Kidney (tissue), 14 donors: Measurements from ENCODE around the gene FAM151A. TPM values are rescaled to one million over a fixed set of nuclear protein-coding genes. Genes with fewer than 3 reads are reported as not detected.

Experiments used
- DNase-seq, 5 donors: peaks; one replicate each; pipeline ENCODE4 v3.0.0-alpha.2; 2013 to 2020
- FAIRE-seq: peaks from 2 replicates; lab custom pipeline; 2012; peaks lifted over from hg19 to GRCh38; lab: Jason Lieb, UNC
- H3K27ac ChIP-seq, 2 donors: one replicate each; pipeline ENCODE4 v1.7.0; 2013; ENCODE audit warnings: low read depth in 2 of 2, low read length in 2 of 2, inconsistent platforms in 1 of 2
- H3K27me3 ChIP-seq: one replicate; pipeline ENCODE4 v1.7.1; 2013; ENCODE audit warnings: low read length, inconsistent platforms; ENCODE audit not compliant: control insufficient read depth, insufficient read depth
- H3K36me3 ChIP-seq, 3 donors: one replicate each; pipeline versions ENCODE4 v1.7.0 to v1.7.1; 2013; ENCODE audit warnings: low read length in 3 of 3, control low read depth in 1 of 3, inconsistent platforms in 1 of 3; ENCODE audit not compliant: insufficient read depth in 3 of 3, control insufficient read depth in 2 of 3
- H3K4me1 ChIP-seq, 3 donors: one replicate each; pipeline versions ENCODE4 v1.7.0 to v1.7.1; 2013; ENCODE audit warnings: low read length in 3 of 3, inconsistent platforms in 1 of 3, low read depth in 1 of 3; ENCODE audit not compliant: control insufficient read depth in 2 of 3, insufficient read depth in 2 of 3
- H3K4me3 ChIP-seq, 3 donors: one replicate each; pipeline versions ENCODE4 v1.7.0 to v1.8.1; 2013; ENCODE audit warnings: low read length in 3 of 3, control low read depth in 1 of 3, inconsistent platforms in 1 of 3
- H3K9ac ChIP-seq, 3 donors: one replicate each; pipeline versions ENCODE4 v1.7.0 to v1.7.1; 2013; ENCODE audit warnings: low read length in 3 of 3, control low read depth in 1 of 3, inconsistent platforms in 1 of 3
- H3K9me3 ChIP-seq, 3 donors: one replicate each; pipeline versions ENCODE4 v1.7.0 to v1.7.1; 2013; ENCODE audit warnings: low read length in 3 of 3, control low read depth in 1 of 3, inconsistent platforms in 1 of 3; ENCODE audit not compliant: control insufficient read depth in 2 of 3, insufficient read depth in 1 of 3
- CTCF ChIP-seq: IDR thresholded peaks from 3 replicates; pipeline ENCODE4 v1.5.1; 2012; ENCODE audit warnings: mild to moderate bottlenecking, moderate library complexity, borderline replicate concordance; ENCODE audit not compliant: insufficient read depth; ENCODE audit errors: extremely low read depth
- intact Hi-C: fragments of 100-400 bp; cut with DNase I; formaldehyde crosslinking; loops from one replicate; pipeline ENCODE4 v1.11.1; 2022
- polyA plus RNA-seq: library from polyadenylated mRNA; stranded (reverse); fragments of 350-450 nt; fragmentation: Illumina TruSeq; extraction: RNeasy Lipid Tissue Mini Kit (QIAGEN cat#74804); gene quantifications from one replicate; pipeline ENCODE4 v1.2.3, GENCODE V29; 2014; ENCODE audit warnings: low read depth, low replicate concordance; ENCODE audit not compliant: insufficient read depth
- total RNA-seq: library from RNA; stranded (reverse); fragmentation: NEBNext Ultra II Directional; extraction: Animal tissue kit (Norgen Biotek cat#: 25700); gene quantifications from one replicate; pipeline ENCODE4 v1.2.1, GENCODE V29; 2021
- donor health status: control.
- donor health status: control.
- donor health status: control.
- donor health status: control.
- donor health status: control.
- donor health status: DM: yes; HTN: yes; CAD: no.
- donor health status: Normal renal cell carcinoma (clear cell type).

Gene FAM151A
- total and polyA plus RNA-seq, 2 donors from 2014 or later, result 237 TPM; not detected in 1

DNA sequence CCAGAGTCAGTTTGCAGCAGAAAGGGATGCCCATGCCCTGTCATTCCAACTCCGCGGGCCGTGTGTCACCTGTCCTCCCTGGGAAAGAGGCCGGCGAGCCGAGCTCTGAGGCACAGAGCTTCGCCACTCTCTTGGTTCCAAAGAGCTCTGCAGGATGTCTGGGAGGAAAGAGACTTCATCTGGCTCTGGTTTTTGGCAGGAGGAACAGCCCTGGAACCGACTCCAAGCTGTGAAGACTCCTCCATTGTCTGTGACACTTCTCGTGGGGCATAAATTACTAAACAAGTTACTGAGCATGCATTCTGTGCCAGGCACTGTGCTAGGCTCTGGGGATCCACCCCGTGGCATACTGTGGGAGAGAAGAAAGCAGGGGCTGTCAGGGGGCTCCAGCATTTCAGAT lies 3.9 kb upstream of the FAM151A start:
- intact Hi-C loops, result no loop called here
- no peak for TF ChIP-seq CTCF
- Histone ChIP-seq H3K9me3 (no peaks in the 10 kb centered on the region), H3K9ac (no peak overlapping the region), H3K27me3 (no peaks in the 10 kb centered on the region), H3K27ac (no peak overlapping the region), H3K4me1 (no peaks in the 10 kb centered on the region), H3K4me3 (no peak overlapping the region), H3K36me3 (no peaks in the 10 kb centered on the region)
- FAIRE-seq, result no peak
- no peak for DNase-seq

DNA sequence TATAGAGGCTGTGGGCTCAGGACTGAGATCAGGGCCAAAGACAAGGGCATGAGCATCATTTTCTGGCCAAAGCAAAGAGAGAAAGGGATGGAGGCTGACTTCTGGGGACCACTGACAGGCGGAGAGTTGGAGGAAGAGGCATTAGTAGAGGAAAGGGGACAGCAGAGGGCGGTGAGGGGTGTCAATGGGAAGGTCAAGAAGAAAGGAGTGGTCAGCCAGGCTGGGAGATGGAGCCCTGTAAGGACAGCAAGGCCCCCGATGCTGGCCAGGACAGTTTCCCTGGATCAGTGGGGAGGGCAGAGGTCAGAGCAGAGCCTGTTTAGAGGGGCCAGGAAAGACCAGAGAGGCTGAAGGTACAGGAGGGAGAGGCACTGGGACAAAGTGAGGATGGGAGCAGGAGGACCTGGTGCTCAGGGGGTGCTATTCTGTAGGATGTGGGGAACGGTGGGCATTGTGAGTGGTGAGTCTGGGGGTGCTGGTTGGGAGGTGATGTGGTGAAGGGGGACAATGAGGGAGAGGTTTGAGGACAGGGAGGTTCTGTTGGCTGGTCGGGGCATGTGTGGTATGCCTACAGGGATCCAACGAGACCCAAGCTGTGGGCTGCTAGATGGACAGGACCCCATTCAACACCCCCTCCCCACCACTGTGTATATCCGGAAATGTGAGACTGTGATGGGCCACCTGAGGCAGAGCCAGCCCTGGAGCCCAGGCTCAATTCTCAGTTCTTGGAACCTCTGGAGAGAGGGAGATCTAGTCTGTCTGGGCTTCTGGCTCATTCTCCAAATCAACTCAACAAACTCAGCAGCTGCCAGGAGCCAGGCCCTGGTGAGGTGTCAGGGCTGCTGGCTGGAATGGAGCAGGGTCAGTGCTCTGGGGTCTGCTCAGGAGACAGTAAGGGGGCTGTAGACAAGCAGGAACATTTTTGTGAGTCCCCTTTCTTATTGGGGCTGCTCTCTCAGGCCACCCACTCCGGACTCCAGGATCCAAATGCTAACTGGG lies 1.4 kb upstream of the FAM151A start:
- intact Hi-C loops, result no loop called here
- no peak for TF ChIP-seq CTCF
- no peak for FAIRE-seq

GRCh38 chr1:54619749-54620148 lies 3.6 kb downstream of the FAM151A start:
- TF ChIP-seq CTCF, result no peak
- peaks cover 0 to 8% (median 6%) of the 10 kb centered on the region in 3 donors for H3K4me1 ChIP-seq
- no peak overlapping the region for H3K9ac ChIP-seq
- H3K36me3 ChIP-seq, result no peaks in the 10 kb centered on the region
- no peaks in the 10 kb centered on the region for H3K9me3 ChIP-seq
- intact Hi-C loops, result no loop called here
- no peaks in the 10 kb centered on the region for H3K27me3 ChIP-seq
- H3K4me3 ChIP-seq, result peak overlapping the region in 1 of 3 donors; percentile 41
- FAIRE-seq, result no peak
- H3K27ac ChIP-seq, result peak overlapping the region in 1 of 2 donors; percentile 26
- DNase-seq, result peak in 1 of 5 donors; percentile 42

More for the DNA sequence above, 1.4 kb upstream of the FAM151A start:
- Histone ChIP-seq H3K27ac (no peak overlapping the region), H3K9me3 (no peaks in the 10 kb centered on the region), H3K27me3 (no peaks in the 10 kb centered on the region), H3K9ac (no peak overlapping the region), H3K36me3 (no peaks in the 10 kb centered on the region), H3K4me3 (no peak overlapping the region), H3K4me1 (peaks cover 0 to under 1% (median 0%) of the 10 kb centered on the region in 3 donors)
- no peak for DNase-seq
